Activated CD8-positive, alpha-beta T cell treated with anti-CD3 and anti-CD28 coated beads for 36 hours (primary cell): ENCODE results near the gene THBS1. TPM values are rescaled to one million over a fixed set of nuclear protein-coding genes. Genes with fewer than 3 reads are reported as not detected.

ENCODE experiments used
- ATAC-seq: fragments of 200-7000 bp; cut with Tn5 transposase; one replicate; pipeline ENCODE4 v1.10.0; 2021; ENCODE audit warnings: mild to moderate bottlenecking, moderate library complexity
- CTCF ChIA-PET: fragments of 350-600 bp; sonication (Branson Sonifier 250); formaldehyde crosslinking; loops from one replicate; lab custom pipeline; 2021; ENCODE audit warnings: antibody characterized with exemption; lab: Charles Lee
- POLR2A ChIA-PET: fragments of 350-600 bp; sonication (Branson Sonifier 250); formaldehyde crosslinking; loops from one replicate; lab custom pipeline; 2021; ENCODE audit warnings: antibody characterized with exemption; lab: Charles Lee
- DNase-seq: peaks from one replicate; pipeline ENCODE4 v3.0.0-alpha.2; 2020
- H3K27ac Mint-ChIP-seq: one replicate; pipeline ENCODE4 v1.8.0; 2021; ENCODE audit warnings: mild to moderate bottlenecking, mixed read lengths
- H3K27me3 Mint-ChIP-seq: one replicate; pipeline ENCODE4 v1.8.0; 2021; ENCODE audit warnings: mixed read lengths
- H3K36me3 Mint-ChIP-seq: one replicate; pipeline ENCODE4 v1.8.0; 2021; ENCODE audit warnings: low read depth, mixed read lengths
- H3K4me1 Mint-ChIP-seq: one replicate; pipeline ENCODE4 v1.8.0; 2021; ENCODE audit warnings: low read depth, mixed read lengths
- H3K4me3 Mint-ChIP-seq: one replicate; pipeline ENCODE4 v1.8.0; 2021; ENCODE audit warnings: mild to moderate bottlenecking, moderate library complexity, mixed read lengths
- H3K9me3 Mint-ChIP-seq: one replicate; pipeline ENCODE4 v1.8.0; 2021; ENCODE audit warnings: mixed read lengths
- intact Hi-C: fragments of 100-400 bp; cut with micrococcal nuclease; formaldehyde crosslinking; loops from one replicate; pipeline ENCODE4 v1.10.0; 2022
- total RNA-seq, 2 experiments: library from RNA; stranded (reverse); gene quantifications; one replicate each; pipeline ENCODE4 v1.2.3, GENCODE V29; 2021
- TF ChIP-seq, protein P1 (sequence below): fragments of 200-600 bp; IDR thresholded peaks from one replicate; pipeline ENCODE4 v1.8.0; 2022; ENCODE audit warnings: antibody characterized with exemption, mild to moderate bottlenecking

The THBS1 gene
- total RNA-seq, 2 experiments from 2014 or later = 0.54 to 1.1 TPM

DNA sequence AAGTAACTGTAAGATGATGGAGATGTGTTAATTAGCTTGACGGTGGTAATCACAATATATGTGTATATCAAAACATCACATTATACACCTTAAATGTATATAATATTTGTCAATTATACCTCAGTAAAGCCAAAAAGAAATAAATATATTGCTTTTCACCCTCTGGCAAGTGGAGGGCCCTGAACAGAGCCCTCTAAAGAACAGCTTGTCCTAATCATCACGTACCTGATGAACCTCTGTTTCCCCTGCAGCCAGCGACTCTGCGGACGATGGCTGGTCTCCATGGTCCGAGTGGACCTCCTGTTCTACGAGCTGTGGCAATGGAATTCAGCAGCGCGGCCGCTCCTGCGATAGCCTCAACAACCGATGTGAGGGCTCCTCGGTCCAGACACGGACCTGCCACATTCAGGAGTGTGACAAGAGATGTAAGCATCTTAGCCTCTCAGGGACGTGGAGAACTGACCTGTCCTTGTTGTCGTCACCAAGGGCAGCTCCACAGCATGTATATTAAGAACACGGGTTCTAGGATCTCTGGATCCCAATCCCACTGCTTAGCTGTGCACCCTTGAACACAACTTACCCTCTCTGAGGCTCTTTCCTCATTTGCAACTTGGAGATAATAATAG is 6.3 kb downstream of the THBS1 start:
- H3K4me1 Mint-ChIP-seq = no peaks in the 10 kb centered on the region
- H3K27me3 Mint-ChIP-seq = peaks cover 3% of the 10 kb centered on the region
- ATAC-seq (no peak), DNase-seq (no peak)
- no peaks in the 10 kb centered on the region for H3K9me3 Mint-ChIP-seq
- H3K4me3 Mint-ChIP-seq = no peak overlapping the region
- intact Hi-C loops = loop anchor here (10.0 kb wide), 1 partner anchor 462 kb away; no protein-coding TSS in a partner anchor
- CTCF ChIA-PET = interaction anchor here (6.1 kb wide), 1 partner anchor 169 kb away, joined by 75 read pairs; no protein-coding TSS in a partner anchor
- TF ChIP-seq, protein P1, sequence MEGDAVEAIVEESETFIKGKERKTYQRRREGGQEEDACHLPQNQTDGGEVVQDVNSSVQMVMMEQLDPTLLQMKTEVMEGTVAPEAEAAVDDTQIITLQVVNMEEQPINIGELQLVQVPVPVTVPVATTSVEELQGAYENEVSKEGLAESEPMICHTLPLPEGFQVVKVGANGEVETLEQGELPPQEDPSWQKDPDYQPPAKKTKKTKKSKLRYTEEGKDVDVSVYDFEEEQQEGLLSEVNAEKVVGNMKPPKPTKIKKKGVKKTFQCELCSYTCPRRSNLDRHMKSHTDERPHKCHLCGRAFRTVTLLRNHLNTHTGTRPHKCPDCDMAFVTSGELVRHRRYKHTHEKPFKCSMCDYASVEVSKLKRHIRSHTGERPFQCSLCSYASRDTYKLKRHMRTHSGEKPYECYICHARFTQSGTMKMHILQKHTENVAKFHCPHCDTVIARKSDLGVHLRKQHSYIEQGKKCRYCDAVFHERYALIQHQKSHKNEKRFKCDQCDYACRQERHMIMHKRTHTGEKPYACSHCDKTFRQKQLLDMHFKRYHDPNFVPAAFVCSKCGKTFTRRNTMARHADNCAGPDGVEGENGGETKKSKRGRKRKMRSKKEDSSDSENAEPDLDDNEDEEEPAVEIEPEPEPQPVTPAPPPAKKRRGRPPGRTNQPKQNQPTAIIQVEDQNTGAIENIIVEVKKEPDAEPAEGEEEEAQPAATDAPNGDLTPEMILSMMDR = no peak
- H3K27ac Mint-ChIP-seq = no peak overlapping the region
- no peaks in the 10 kb centered on the region for H3K36me3 Mint-ChIP-seq
- POLR2A ChIA-PET = interaction anchor here (1.1 kb wide), 1 partner anchor 338 kb away, joined by 3 read pairs; no protein-coding TSS in a partner anchor

GRCh38 chr15:39587731-39588530 is 7.1 kb downstream of the THBS1 start:
- H3K9me3 Mint-ChIP-seq = no peaks in the 10 kb centered on the region
- H3K4me1 Mint-ChIP-seq = no peaks in the 10 kb centered on the region
- H3K27ac Mint-ChIP-seq = no peak overlapping the region
- ATAC-seq (no peak), DNase-seq (no peak)
- POLR2A ChIA-PET = no interaction called here
- no peak overlapping the region for H3K4me3 Mint-ChIP-seq
- TF ChIP-seq, protein P1 = no peak
- intact Hi-C loops = loop anchor here (10.0 kb wide), 1 partner anchor 463 kb away; no protein-coding TSS in a partner anchor
- peaks cover 2% of the 10 kb centered on the region for H3K27me3 Mint-ChIP-seq
- CTCF ChIA-PET = interaction anchor here (1.4 kb wide), 1 partner anchor 169 kb away, joined by 4 read pairs; no protein-coding TSS in a partner anchor
- no peaks in the 10 kb centered on the region for H3K36me3 Mint-ChIP-seq

DNA sequence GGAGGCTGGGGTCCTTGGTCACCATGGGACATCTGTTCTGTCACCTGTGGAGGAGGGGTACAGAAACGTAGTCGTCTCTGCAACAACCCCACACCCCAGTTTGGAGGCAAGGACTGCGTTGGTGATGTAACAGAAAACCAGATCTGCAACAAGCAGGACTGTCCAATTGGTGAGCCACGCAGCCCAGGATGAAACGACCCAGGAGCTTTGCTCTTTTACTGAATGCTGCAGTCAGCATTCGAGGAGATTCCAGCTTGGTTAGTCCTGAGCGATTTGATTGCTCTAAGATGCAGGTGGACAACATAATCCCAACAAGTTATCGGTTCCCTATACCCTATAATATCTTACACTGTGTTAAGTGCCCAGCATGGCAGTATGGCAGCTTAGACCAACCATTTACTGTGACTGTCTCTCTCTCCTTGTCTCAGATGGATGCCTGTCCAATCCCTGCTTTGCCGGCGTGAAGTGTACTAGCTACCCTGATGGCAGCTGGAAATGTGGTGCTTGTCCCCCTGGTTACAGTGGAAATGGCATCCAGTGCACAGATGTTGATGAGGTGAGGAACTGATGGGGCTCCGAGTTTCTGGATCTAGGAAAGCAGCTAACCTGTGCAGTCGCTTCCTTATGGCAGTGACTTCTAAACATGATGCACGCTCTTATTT is 7.8 kb downstream of the THBS1 start:
- intact Hi-C loops = loop anchor here (10.0 kb wide), 1 partner anchor 464 kb away; no protein-coding TSS in a partner anchor

GRCh38 chr15:39589193-39589814 is 8.4 kb downstream of the THBS1 start:
- Mint-ChIP-seq H3K27ac (no peak overlapping the region), H3K9me3 (no peaks in the 10 kb centered on the region), H3K4me1 (peaks cover 6% of the 10 kb centered on the region), H3K4me3 (no peak overlapping the region), H3K36me3 (no peaks in the 10 kb centered on the region), H3K27me3 (no peaks in the 10 kb centered on the region)
- ChIA-PET POLR2A (interaction anchor here (0.6 kb wide), 1 partner anchor 24 kb away, joined by 4 read pairs; no protein-coding TSS in a partner anchor), CTCF (interaction anchor here (1.4 kb wide), 1 partner anchor 168 kb away, joined by 4 read pairs; no protein-coding TSS in a partner anchor)
- ATAC-seq (no peak), DNase-seq (no peak)
- intact Hi-C loops = loop anchor here (10.0 kb wide), 1 partner anchor 465 kb away; no protein-coding TSS in a partner anchor
- TF ChIP-seq, protein P1 = no peak

More for the DNA sequence above, 7.8 kb downstream of the THBS1 start:
- Mint-ChIP-seq H3K27me3 (no peaks in the 10 kb centered on the region), H3K9me3 (no peaks in the 10 kb centered on the region), H3K4me3 (no peak overlapping the region), H3K27ac (no peak overlapping the region), H3K4me1 (peaks cover under 1% of the 10 kb centered on the region), H3K36me3 (no peaks in the 10 kb centered on the region)
- TF ChIP-seq, protein P1 = no peak
- POLR2A ChIA-PET = interaction anchor here (0.6 kb wide), 1 partner anchor 24 kb away, joined by 4 read pairs; no protein-coding TSS in a partner anchor
- CTCF ChIA-PET = interaction anchor here (1.4 kb wide), 1 partner anchor 168 kb away, joined by 4 read pairs; no protein-coding TSS in a partner anchor
- ATAC-seq (no peak), DNase-seq (no peak)
